IMR-90 (cell line): ENCODE data around the gene SRSF10. TPM values are rescaled to one million over a fixed set of nuclear protein-coding genes. Genes with fewer than 3 reads are reported as not detected.
A peak's percentile ranks its signal among the peaks of the same experiment; 100 is the strongest.

Source experiments
- ATAC-seq: fragments of 200-7000 bp; cut with Tn5 transposase; 2 replicates; pipeline ENCODE4 v1.9.1; 2020; ENCODE audit warnings: low read depth, mild to moderate bottlenecking, moderate library complexity
- BruUV-seq: library from RNA; stranded (reverse); fragments of 400-500 nt; replicated peaks from 2 replicates; lab custom pipeline; 2021; lab: Mats Ljungman, UMichigan
- CTCF ChIA-PET: fragments of 300-600 bp; formaldehyde crosslinking; extraction: SDS; loops from one replicate; lab custom pipeline; 2021; ENCODE audit warnings: antibody characterized with exemption; lab: Yijun Ruan, JAX
- POLR2A ChIA-PET: fragments of 300-600 bp; sonication (Branson Sonifier 250); formaldehyde crosslinking; loops from one replicate; lab custom pipeline; 2022; ENCODE audit warnings: antibody characterized with exemption; ENCODE audit not compliant: unreplicated experiment; lab: Charles Lee
- DNase-seq: peaks from one replicate; pipeline ENCODE4 v3.0.0; 2013
- H2AFZ ChIP-seq: replicated peaks from 2 replicates; pipeline ENCODE3; 2013; ENCODE audit warnings: low read length, mild to moderate bottlenecking; ENCODE audit not compliant: poor library complexity
- H2AK5ac ChIP-seq: 2 replicates; pipeline ENCODE4 v1.6.1; 2013; ENCODE audit warnings: low read depth, low read length, inconsistent platforms
- H2AK9ac ChIP-seq: replicated peaks from 2 replicates; pipeline ENCODE3; 2013; ENCODE audit warnings: mild to moderate bottlenecking, low read depth, low read length, moderate library complexity; ENCODE audit not compliant: poor library complexity
- H2BK120ac ChIP-seq: 2 replicates; pipeline ENCODE4 v1.6.1; 2013; ENCODE audit warnings: low read depth, low read length, inconsistent platforms
- H2BK15ac ChIP-seq: 3 replicates; pipeline ENCODE4 v1.6.1; 2013; ENCODE audit warnings: low read depth, low read length, inconsistent platforms
- H2BK20ac ChIP-seq: 2 replicates; pipeline ENCODE4 v1.6.1; 2013; ENCODE audit warnings: low read depth, mild to moderate bottlenecking, inconsistent platforms, low read length, moderate library complexity
- H2BK5ac ChIP-seq: 2 replicates; pipeline ENCODE4 v1.6.1; 2013; ENCODE audit warnings: mild to moderate bottlenecking, low read depth, low read length, inconsistent platforms; ENCODE audit not compliant: poor library complexity, severe bottlenecking
- H3K14ac ChIP-seq: replicated peaks from 2 replicates; pipeline ENCODE4 v1.6.1; 2013; ENCODE audit warnings: low read depth, low read length, inconsistent platforms
- H3K18ac ChIP-seq: 2 replicates; pipeline ENCODE4 v1.6.1; 2013; ENCODE audit warnings: low read depth, low read length, control low read depth
- H3K23ac ChIP-seq: 2 replicates; pipeline ENCODE4 v1.6.1; 2013; ENCODE audit warnings: low read depth, low read length, inconsistent platforms
- H3K27ac ChIP-seq: 2 replicates; pipeline ENCODE4 v1.5.1; 2013; ENCODE audit warnings: mild to moderate bottlenecking, control low read depth, low read length; ENCODE audit not compliant: insufficient read depth
- H3K27me3 ChIP-seq: 2 replicates; pipeline ENCODE4 v1.6.1; 2013; ENCODE audit warnings: low read length; ENCODE audit not compliant: control insufficient read depth, insufficient read depth
- H3K36me3 ChIP-seq: 2 replicates; pipeline ENCODE4 v1.6.1; 2013; ENCODE audit warnings: low read length, mixed read lengths; ENCODE audit not compliant: control insufficient read depth, insufficient read depth
- H3K4ac ChIP-seq: 2 replicates; pipeline ENCODE4 v1.6.1; 2013; ENCODE audit warnings: low read depth, low read length, inconsistent platforms
- H3K4me1 ChIP-seq: 2 replicates; pipeline ENCODE4 v1.6.1; 2013; ENCODE audit warnings: low read length, mixed read lengths; ENCODE audit not compliant: control insufficient read depth, insufficient read depth
- H3K4me2 ChIP-seq: 2 replicates; pipeline ENCODE4 v1.6.1; 2013; ENCODE audit warnings: low read depth, mild to moderate bottlenecking, control low read depth, low read length, moderate library complexity
- H3K4me3 ChIP-seq: 2 replicates; pipeline ENCODE4 v1.5.1; 2013; ENCODE audit warnings: low read depth, mild to moderate bottlenecking, control low read depth, low read length, moderate library complexity; ENCODE audit not compliant: insufficient read depth
- H3K56ac ChIP-seq: 2 replicates; pipeline ENCODE4 v1.6.1; 2013; ENCODE audit warnings: low read length, inconsistent platforms; ENCODE audit not compliant: insufficient read depth; ENCODE audit errors: extremely low read depth
- H3K79me1 ChIP-seq, 2 experiments: 2 replicates each; pipeline ENCODE4 v1.6.1; 2013; ENCODE audit warnings: low read length in 2 of 2, inconsistent platforms in 1 of 2, low read depth in 1 of 2
- H3K9ac ChIP-seq: 2 replicates; pipeline ENCODE4 v1.6.1; 2013; ENCODE audit warnings: low read depth, low read length, control low read depth
- H3K9me1 ChIP-seq: 2 replicates; pipeline ENCODE4 v1.6.1; 2013; ENCODE audit warnings: low read length, inconsistent platforms; ENCODE audit not compliant: insufficient read depth
- H3K9me3 ChIP-seq: 2 replicates; pipeline ENCODE4 v1.6.1; 2013; ENCODE audit warnings: low read length; ENCODE audit not compliant: control insufficient read depth, insufficient read depth
- H4K20me1 ChIP-seq: 2 replicates; pipeline ENCODE4 v1.6.1; 2013; ENCODE audit warnings: low read length, inconsistent platforms; ENCODE audit not compliant: insufficient read depth
- H4K5ac ChIP-seq: 2 replicates; pipeline ENCODE4 v1.6.1; 2013; ENCODE audit warnings: mild to moderate bottlenecking, low read depth, low read length, control low read depth
- H4K8ac ChIP-seq, 2 experiments: 2 replicates each; pipeline ENCODE4 v1.6.1; 2013; ENCODE audit warnings: low read depth in 2 of 2, low read length in 2 of 2, control low read depth in 1 of 2, inconsistent platforms in 1 of 2
- H4K91ac ChIP-seq: 2 replicates; pipeline ENCODE4 v1.6.1; 2013; ENCODE audit warnings: low read depth, low read length, inconsistent platforms; ENCODE audit not compliant: insufficient read depth
- BHLHE40 ChIP-seq: fragments of 150-350 bp; IDR thresholded peaks from 2 replicates; pipeline ENCODE4 v1.6.1; 2016; ENCODE audit warnings: mild to moderate bottlenecking, low read depth, low read length
- CEBPB ChIP-seq: IDR thresholded peaks from 2 replicates; pipeline ENCODE4 v1.6.1; 2012; ENCODE audit warnings: low read depth, low read length, improper control_type of control experiment
- CHD1 ChIP-seq: IDR thresholded peaks from 2 replicates; pipeline ENCODE4 v1.6.1; 2012; ENCODE audit warnings: low read depth, low read length, improper control_type of control experiment
- CTCF ChIP-seq: conservative IDR thresholded peaks from 2 replicates; pipeline ENCODE4 v1.5.1; 2012; ENCODE audit warnings: mild to moderate bottlenecking, low read depth, low read length, improper control_type of control experiment
- FOS ChIP-seq: fragments of 150-350 bp; IDR thresholded peaks from 2 replicates; pipeline ENCODE4 v1.6.1; 2016; ENCODE audit warnings: low read depth, low read length
- MAFK ChIP-seq: IDR thresholded peaks from 2 replicates; pipeline ENCODE4 v1.6.1; 2012; ENCODE audit warnings: low read depth, low read length, improper control_type of control experiment
- MAZ ChIP-seq: IDR thresholded peaks from 2 replicates; pipeline ENCODE4 v1.6.1; 2012; ENCODE audit warnings: low read depth, mild to moderate bottlenecking, low read length, improper control_type of control experiment, moderate library complexity, borderline replicate concordance
- MXI1 ChIP-seq: IDR thresholded peaks from 2 replicates; pipeline ENCODE4 v1.6.1; 2012; ENCODE audit warnings: low read depth, mild to moderate bottlenecking, low read length, moderate library complexity, borderline replicate concordance
- NFE2L2 ChIP-seq: fragments of 150-350 bp; IDR thresholded peaks from 2 replicates; pipeline ENCODE4 v1.6.1; 2016; ENCODE audit warnings: low read depth, mild to moderate bottlenecking, low read length
- POLR2A ChIP-seq: IDR thresholded peaks from 2 replicates; pipeline ENCODE4 v1.6.1; 2012; ENCODE audit warnings: mild to moderate bottlenecking, low read depth, low read length
- RCOR1 ChIP-seq: IDR thresholded peaks from 2 replicates; pipeline ENCODE4 v1.6.1; 2012; ENCODE audit warnings: mild to moderate bottlenecking, low read length, improper control_type of control experiment; ENCODE audit not compliant: insufficient replicate concordance
- RFX5 ChIP-seq: IDR thresholded peaks from 2 replicates; pipeline ENCODE4 v1.8.0; 2012; ENCODE audit warnings: low read depth, mild to moderate bottlenecking, low read length, moderate library complexity
- SMC3 ChIP-seq: fragments of 150-350 bp; IDR thresholded peaks from 2 replicates; pipeline ENCODE4 v1.6.1; 2016; ENCODE audit warnings: low read depth, mild to moderate bottlenecking, antibody characterized with exemption, low read length, moderate library complexity
- WGBS, 2 experiments: methylation state at CpG; one replicate each; pipeline versions ENCODE4 v1.1.5 to v1.1.7; 2013; ENCODE audit warnings: missing lambda C conversion rate in 2 of 2; ENCODE audit not compliant: insufficient read length in 1 of 2; ENCODE audit errors: extremely low coverage in 2 of 2; 5-methylcytosine and 5-hydroxymethylcytosine counted together
- dilution Hi-C: fragments of 300-500 bp; cut with HindIII; formaldehyde crosslinking; loops from one replicate; pipeline ENCODE4 v1.14.3; 2018; ENCODE audit warnings: low sequenced_read_pairs; ENCODE audit not compliant: unreplicated experiment
- in situ Hi-C: fragments of 300-500 bp; cut with MboI; formaldehyde crosslinking; loops from 3 replicates; pipeline ENCODE4 v1.14.3; 2019; ENCODE audit warnings: low sequenced_read_pairs, inconsistent platforms, mixed read lengths
- intact Hi-C: fragments of 100-400 bp; cut with micrococcal nuclease; formaldehyde crosslinking; loops from 2 replicates; pipeline ENCODE4 v1.10.0; 2022
- polyA plus RNA-seq, 3 experiments: library from polyadenylated mRNA; depleted of rRNA; stranded (reverse); fragments of >200 nt; gene quantifications; 2 replicates each; pipeline ENCODE4 v1.2.3, GENCODE V29; 2012; ENCODE audit warnings: low replicate concordance in 1 of 3
- total RNA-seq: library from RNA; depleted of rRNA; stranded (reverse); fragments of >200 nt; gene quantifications from 2 replicates; pipeline ENCODE4 v1.2.3, GENCODE V29; 2012
- TF ChIP-seq, protein P1 (sequence below): fragments of 150-350 bp; IDR thresholded peaks from 2 replicates; pipeline ENCODE4 v1.6.1; 2017; ENCODE audit warnings: mild to moderate bottlenecking, antibody characterized with exemption, low read length, low read depth
- TF ChIP-seq, protein P2 (sequence below): fragments of 150-350 bp; IDR thresholded peaks from 2 replicates; pipeline ENCODE4 v1.6.1; 2016; ENCODE audit warnings: low read depth, mild to moderate bottlenecking, low read length, moderate library complexity, borderline replicate concordance

SRSF10 gene
- total and polyA plus RNA-seq, 2 of the 4 experiments (the other 2 are of a cell fraction), result 90.1 to 110 TPM

GRCh38 chr1:24027838-24028468 lies 47.8 kb upstream of the SRSF10 start:
- Histone ChIP-seq H4K91ac (no peak overlapping the region), H4K8ac (no peak overlapping the region), H3K36me3 (no peaks in the 10 kb centered on the region), H3K18ac (no peak overlapping the region), H3K23ac (no peak overlapping the region), H3K79me1 (no peaks in the 10 kb centered on the region), H3K4me3 (no peak overlapping the region), H2AK9ac (no peak overlapping the region), H2AFZ (no peak overlapping the region), H2BK120ac (no peak overlapping the region), H2BK15ac (no peak overlapping the region), H3K4me1 (no peaks in the 10 kb centered on the region; the same call in 1 of the 2 replicates), H2BK20ac (no peak overlapping the region), H3K27ac (no peak overlapping the region), H3K27me3 (no peaks in the 10 kb centered on the region), H4K5ac (no peak overlapping the region), H2BK5ac (no peak overlapping the region), H3K9me1 (peaks cover 3% of the 10 kb centered on the region; the same call in 1 of the 2 replicates), H2AK5ac (no peak overlapping the region), H3K56ac (no peak overlapping the region), H3K4me2 (no peak overlapping the region), H3K4ac (no peak overlapping the region), H3K9me3 (no peaks in the 10 kb centered on the region), H3K9ac (no peak overlapping the region), H3K14ac (no peak overlapping the region), H4K20me1 (no peaks in the 10 kb centered on the region)
- POLR2A ChIA-PET, result interaction anchor here (0.7 to 0.8 kb wide), 2 partner anchors 62 to 64 kb away, joined by 3 read pairs; no protein-coding TSS in a partner anchor
- ATAC-seq (peak; percentile 90), DNase-seq (peak; percentile 73)
- in situ Hi-C loops, result no loop called here
- intact Hi-C loops, result loop anchor here (1.0 to 5.0 kb wide), 3 partner anchors 48 to 221 kb away; partner anchors contain the start of gene SRSF10
- BruUV-seq, result no TSS peak
- no CpG with 5 or more reads among the region's 4 CpGs for WGBS, 2 experiments
- dilution Hi-C loops, result no loop called here
- CTCF ChIA-PET, result interaction anchor here (0.7 to 1.4 kb wide), 6 partner anchors 9 to 76 kb away, joined by 3 to 6 read pairs (median 4); no protein-coding TSS in a partner anchor
- TF ChIP-seq MAFK (no peak), RCOR1 (no peak), CTCF (peak; percentile 70), NFE2L2 (no peak), MXI1 (no peak), BHLHE40 (no peak), FOS (no peak), RFX5 (no peak), CHD1 (no peak), POLR2A (no peak), SMC3 (peak; percentile 76), MAZ (no peak), CEBPB (no peak)
- TF ChIP-seq, protein P1, sequence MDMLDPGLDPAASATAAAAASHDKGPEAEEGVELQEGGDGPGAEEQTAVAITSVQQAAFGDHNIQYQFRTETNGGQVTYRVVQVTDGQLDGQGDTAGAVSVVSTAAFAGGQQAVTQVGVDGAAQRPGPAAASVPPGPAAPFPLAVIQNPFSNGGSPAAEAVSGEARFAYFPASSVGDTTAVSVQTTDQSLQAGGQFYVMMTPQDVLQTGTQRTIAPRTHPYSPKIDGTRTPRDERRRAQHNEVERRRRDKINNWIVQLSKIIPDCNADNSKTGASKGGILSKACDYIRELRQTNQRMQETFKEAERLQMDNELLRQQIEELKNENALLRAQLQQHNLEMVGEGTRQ, result no peak
- TF ChIP-seq, protein P2, sequence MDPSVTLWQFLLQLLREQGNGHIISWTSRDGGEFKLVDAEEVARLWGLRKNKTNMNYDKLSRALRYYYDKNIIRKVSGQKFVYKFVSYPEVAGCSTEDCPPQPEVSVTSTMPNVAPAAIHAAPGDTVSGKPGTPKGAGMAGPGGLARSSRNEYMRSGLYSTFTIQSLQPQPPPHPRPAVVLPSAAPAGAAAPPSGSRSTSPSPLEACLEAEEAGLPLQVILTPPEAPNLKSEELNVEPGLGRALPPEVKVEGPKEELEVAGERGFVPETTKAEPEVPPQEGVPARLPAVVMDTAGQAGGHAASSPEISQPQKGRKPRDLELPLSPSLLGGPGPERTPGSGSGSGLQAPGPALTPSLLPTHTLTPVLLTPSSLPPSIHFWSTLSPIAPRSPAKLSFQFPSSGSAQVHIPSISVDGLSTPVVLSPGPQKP, result no peak
